Measurements from ENCODE around the gene CLEC10A.
A peak's percentile ranks its signal among the peaks of the same experiment; 100 is the strongest.

Gene CLEC10A

GRCh38 chr17:7113273-7114071 is 33.4 kb upstream of the CLEC10A start (continued):
- TF ChIP-seq ZNF148 (tag by site-specific recombination; IDR thresholded peaks at IDR 0.05; ENCODE audit: borderline replicate concordance) (peak; percentile 35; the same call in 1 of the 2 replicates), ZNF274 (IDR thresholded peaks at IDR 0.05; ENCODE audit: low read length) (no peak), ZNF274 (tag by site-specific recombination; IDR thresholded peaks at IDR 0.05; ENCODE audit: borderline replicate concordance) (peak; percentile 54; the same call in 1 of the 2 replicates), ZNF433 (tag by site-specific recombination; IDR thresholded peaks at IDR 0.05; ENCODE audit: low read depth) (no peak), ZNF777 (tag by site-specific recombination; IDR thresholded peaks at IDR 0.05; ENCODE audit: borderline replicate concordance) (no peak; the same call in 1 of the 2 replicates), KLF1 (tag by site-specific recombination; IDR thresholded peaks at IDR 0.05) (no peak), ZNF792 (tag by site-specific recombination; IDR thresholded peaks at IDR 0.05) (no peak), IKZF3 (tag by site-specific recombination; IDR thresholded peaks at IDR 0.05) (no peak), ZNF558 (tag by site-specific recombination; IDR thresholded peaks at IDR 0.05) (no peak), ZNF2 (tag by site-specific recombination; IDR thresholded peaks at IDR 0.05) (no peak; the same call in 1 of the 2 replicates), PRDM4 (tag by site-specific recombination; IDR thresholded peaks at IDR 0.05) (no peak), ZNF324 (tag by site-specific recombination; IDR thresholded peaks at IDR 0.05) (no peak), ZNF621 (tag by site-specific recombination; IDR thresholded peaks at IDR 0.05) (peak; percentile 57; the same call in 1 of the 2 replicates), ZBTB8A (tag by site-specific recombination; IDR thresholded peaks at IDR 0.05) (no peak), ZNF202 (tag by site-specific recombination; IDR thresholded peaks at IDR 0.05; ENCODE audit: borderline replicate concordance) (no peak), PRDM6 (tag by site-specific recombination; IDR thresholded peaks at IDR 0.05) (no peak), BCL6B (tag by site-specific recombination; IDR thresholded peaks at IDR 0.05) (0 out of 2 replicates have a peak, but pooled peaks have one; percentile 43), ZNF701 (tag by site-specific recombination; IDR thresholded peaks at IDR 0.05) (no peak), KLF8 (tag by site-specific recombination; IDR thresholded peaks at IDR 0.05) (no peak), HOXC10 (CRISPR knock-in tag; IDR thresholded peaks at IDR 0.05) (no peak), MEIS1 (CRISPR knock-in tag; IDR thresholded peaks at IDR 0.05; ENCODE audit: borderline replicate concordance) (no peak), ZBTB49 (tag by site-specific recombination; IDR thresholded peaks at IDR 0.05; ENCODE audit: low read depth) (no peak), ZNF473 (tag by site-specific recombination; IDR thresholded peaks at IDR 0.05) (peak; percentile 61; the same call in 1 of the 2 replicates), ZNF791 (tag by site-specific recombination; IDR thresholded peaks at IDR 0.05) (no peak), SP3 (tag by site-specific recombination; IDR thresholded peaks at IDR 0.05) (no peak), HOXA7 (CRISPR knock-in tag; IDR thresholded peaks at IDR 0.05; ENCODE audit: borderline replicate concordance) (no peak), ZBTB48 (tag by site-specific recombination; IDR thresholded peaks at IDR 0.05) (0 out of 2 replicates have a peak, but pooled peaks have one; percentile 22), ZNF560 (tag by site-specific recombination; IDR thresholded peaks at IDR 0.05; ENCODE audit: borderline replicate concordance) (no peak), ZBTB7A (tag by site-specific recombination; IDR thresholded peaks at IDR 0.05; ENCODE audit: low read depth) (no peak), ZSCAN23 (tag by site-specific recombination; IDR thresholded peaks at IDR 0.05) (peak; percentile 46; the same call in 1 of the 2 replicates)

Data from HEK293 (cell line).